Measurements from ENCODE around the gene MAOA.
"Not testable (repeated sequence)": the region's sequence is repeated elsewhere in the genome, so short reads cannot be mapped to it uniquely, and the experiment has no call there.

The MAOA gene

DNA sequence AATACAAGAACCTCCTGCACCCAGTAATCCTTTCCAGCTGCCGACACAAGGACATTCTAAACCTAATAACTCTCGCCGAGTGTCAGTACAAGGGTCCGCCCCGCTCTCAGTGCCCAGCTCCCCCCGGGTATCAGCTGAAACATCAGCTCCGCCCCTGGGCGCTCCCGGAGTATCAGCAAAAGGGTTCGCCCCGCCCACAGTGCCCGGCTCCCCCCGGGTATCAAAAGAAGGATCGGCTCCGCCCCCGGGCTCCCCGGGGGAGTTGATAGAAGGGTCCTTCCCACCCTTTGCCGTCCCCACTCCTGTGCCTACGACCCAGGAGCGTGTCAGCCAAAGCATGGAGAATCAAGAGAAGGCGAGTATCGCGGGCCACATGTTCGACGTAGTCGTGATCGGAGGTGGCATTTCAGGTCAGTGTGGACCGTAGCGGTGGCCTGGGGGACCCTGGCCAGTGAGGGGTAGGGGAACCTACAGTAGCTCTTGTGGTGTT is at the start of gene MAOA:
Gene MAOA (plus strand): TSS at position 295 of the 490 bp plus-strand sequence. CDS start 43 bp downstream, at position 338.
- DNase-seq (ENCODE audit: low read depth) = no peak

GRCh38 chrX:43612400-43612799 is 43.7 kb upstream of the MAOA start:
- no peak for DNase-seq (ENCODE audit: low read depth)

- DNase-seq (ENCODE audit: low read depth) = no peak
These were observed 40.4 kb upstream of the MAOA start for GRCh38 chrX:43615660-43616059.

GRCh38 chrX:43618366-43619205 is 37.5 kb upstream of the MAOA start:
- no peak for DNase-seq (ENCODE audit: low read depth)

DNA sequence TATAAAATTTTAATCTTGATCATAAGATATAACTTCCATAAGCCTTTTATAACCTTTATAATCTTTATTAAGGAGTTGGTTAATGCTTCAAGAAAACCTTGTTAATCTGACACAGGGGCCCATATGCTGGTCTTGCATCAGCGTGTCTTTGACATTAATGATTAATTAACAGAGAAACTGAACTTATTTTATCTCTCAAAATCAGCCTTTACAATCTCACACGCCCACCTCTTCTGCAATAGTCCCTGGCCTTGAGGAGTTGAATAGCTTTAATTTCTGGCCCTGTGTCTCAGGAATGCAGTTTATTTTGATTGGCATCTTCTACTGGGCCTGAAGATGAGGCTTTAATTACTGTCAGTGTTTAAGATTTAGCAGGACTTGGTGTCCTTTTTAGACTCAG is 36.2 kb upstream of the MAOA start:
- DNase-seq (ENCODE audit: low read depth) = not testable (repeated sequence)

- no peak for DNase-seq (ENCODE audit: low read depth)
These were observed 29.0 kb upstream of the MAOA start for GRCh38 chrX:43627147-43627546.

- no peak for DNase-seq (ENCODE audit: low read depth)
These were observed 28.4 kb upstream of the MAOA start for GRCh38 chrX:43627669-43628068.

DNA sequence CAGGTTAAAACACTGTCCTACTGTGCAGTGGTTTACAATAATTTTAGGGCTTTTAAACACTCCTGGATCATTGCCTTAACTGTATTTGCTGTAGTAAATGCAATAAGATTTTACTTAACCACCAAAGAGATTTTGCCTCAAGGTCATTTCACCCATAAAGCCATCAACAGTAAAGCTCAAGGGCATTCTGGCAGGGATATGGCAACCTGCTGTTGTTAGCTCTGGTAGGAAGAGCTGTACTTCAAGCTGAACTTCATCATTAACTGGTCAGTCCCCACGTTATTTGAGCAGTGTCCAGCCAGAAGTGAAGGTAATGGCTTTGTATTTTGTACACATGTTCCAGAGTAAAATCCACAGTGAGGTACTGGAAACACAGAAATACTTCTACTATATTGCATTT is 26.9 kb upstream of the MAOA start:
- DNase-seq (ENCODE audit: low read depth) = no peak

DNA sequence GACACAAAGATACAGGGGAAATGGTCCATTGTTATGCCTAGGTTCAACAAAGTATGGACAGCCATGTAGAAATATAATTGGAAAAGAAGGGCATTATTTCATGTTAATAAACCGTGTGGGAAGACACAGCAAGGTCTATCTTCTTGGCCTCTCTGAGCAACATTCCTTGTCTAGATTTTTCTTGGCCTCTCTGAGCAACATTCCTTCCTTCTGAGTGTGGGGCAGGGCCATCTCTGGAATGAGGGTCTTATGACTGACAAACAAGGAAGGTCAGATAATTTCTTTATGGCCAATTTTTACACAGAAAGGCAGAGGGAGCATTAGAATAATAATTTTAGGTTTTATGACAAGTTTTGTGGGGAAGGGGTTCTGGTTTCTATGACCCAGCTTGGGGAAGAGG is 24.3 kb upstream of the MAOA start:
- no peak for DNase-seq (ENCODE audit: low read depth)

GRCh38 chrX:43633081-43633480 is 23.0 kb upstream of the MAOA start:
- no peak for DNase-seq (ENCODE audit: low read depth)

DNA sequence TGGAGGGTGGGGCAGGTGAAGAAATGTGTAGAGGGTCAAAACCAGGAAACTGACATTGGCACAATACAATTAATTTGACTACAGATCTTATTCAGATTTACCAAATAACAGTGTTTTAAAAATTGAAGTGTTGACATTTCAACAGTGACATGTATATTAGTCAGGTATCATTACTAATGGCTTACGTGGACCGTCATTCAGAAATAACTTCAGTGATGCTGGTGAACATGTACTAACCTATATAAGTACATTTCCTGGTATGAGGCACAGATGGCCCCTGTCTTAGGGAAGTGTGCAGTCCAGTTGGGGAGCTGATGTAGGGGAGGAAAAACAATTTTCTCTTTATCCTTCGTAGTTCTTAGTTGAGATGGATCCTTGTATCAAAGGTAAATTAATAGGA is 22.3 kb upstream of the MAOA start:
- DNase-seq (ENCODE audit: low read depth) = no peak

- DNase-seq (ENCODE audit: low read depth) = no peak
These were observed 15.6 kb upstream of the MAOA start for GRCh38 chrX:43640482-43640881.

GRCh38 chrX:43641691-43642090 is 14.4 kb upstream of the MAOA start:
- DNase-seq (ENCODE audit: low read depth) = no peak

DNA sequence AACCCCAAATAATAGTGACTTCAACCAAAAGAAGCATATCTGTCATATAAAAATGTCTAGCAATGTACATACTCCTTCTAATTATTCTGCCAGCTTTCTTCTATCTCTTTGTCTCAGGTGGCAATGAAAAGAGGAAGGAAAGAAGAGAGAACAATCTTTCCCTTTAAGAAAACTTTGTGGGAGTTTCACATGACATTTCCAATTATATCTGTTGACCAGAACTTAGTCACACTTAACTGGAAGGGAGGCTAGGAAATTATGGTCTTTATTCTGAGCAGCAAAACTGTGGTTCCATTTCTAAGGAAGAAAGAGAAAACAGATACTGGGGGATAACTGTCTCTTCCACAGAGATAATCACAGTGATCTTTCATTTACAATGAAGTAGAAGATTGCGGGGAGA is 12.9 kb upstream of the MAOA start:
- DNase-seq (ENCODE audit: low read depth) = no peak

DNA sequence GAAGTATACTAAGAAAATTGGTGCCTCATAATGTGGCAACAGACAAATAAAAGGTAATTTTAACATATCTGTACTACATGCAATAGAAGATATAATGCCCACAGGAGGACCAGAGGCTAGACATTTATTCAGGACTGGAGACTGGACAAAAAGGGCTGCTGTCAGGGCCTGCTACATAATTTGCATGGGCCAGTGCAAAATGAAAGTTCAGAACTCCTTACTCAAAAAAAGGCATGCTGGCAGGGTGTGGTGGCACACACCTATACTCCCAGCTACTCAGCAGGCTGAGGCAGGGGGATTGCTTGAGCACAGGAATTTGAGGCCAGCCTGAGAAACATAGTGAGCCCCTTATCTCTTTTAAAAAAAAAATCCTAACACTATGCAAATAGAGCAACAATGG is 12.4 kb upstream of the MAOA start:
- no peak for DNase-seq (ENCODE audit: low read depth)

GRCh38 chrX:43644124-43644701 is 11.9 kb upstream of the MAOA start:
- DNase-seq (ENCODE audit: low read depth) = no peak

DNA sequence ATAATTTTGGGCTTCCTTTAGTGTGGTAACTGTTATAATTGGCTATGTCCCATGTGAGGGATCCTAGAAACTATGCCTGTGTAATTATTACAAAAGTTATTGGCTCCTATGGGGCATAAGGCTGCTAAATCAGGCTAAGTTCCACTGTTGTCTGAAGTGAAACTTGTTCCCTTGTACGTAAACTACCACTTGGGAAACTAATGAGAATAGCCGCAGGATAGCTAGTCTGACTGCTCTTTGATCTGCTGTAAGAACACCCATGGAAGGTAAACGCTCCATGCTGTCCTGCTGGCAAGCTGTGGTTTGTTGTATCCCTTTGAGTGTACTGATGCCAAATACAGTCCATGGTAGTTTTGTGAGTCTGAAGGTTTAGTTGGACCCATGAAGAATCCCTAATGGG is 9.3 kb upstream of the MAOA start:
- no peak for DNase-seq (ENCODE audit: low read depth)

- DNase-seq (ENCODE audit: low read depth) = peak; percentile 80
These were observed 1.5 kb upstream of the MAOA start for GRCh38 chrX:43654431-43655150.

- no peak for DNase-seq (ENCODE audit: low read depth)
These were observed 721 bp upstream of the MAOA start for GRCh38 chrX:43655151-43656004.

GRCh38 chrX:43657671-43658070 is 1.6 kb downstream of the MAOA start:
- DNase-seq (ENCODE audit: low read depth) = no peak

DNA sequence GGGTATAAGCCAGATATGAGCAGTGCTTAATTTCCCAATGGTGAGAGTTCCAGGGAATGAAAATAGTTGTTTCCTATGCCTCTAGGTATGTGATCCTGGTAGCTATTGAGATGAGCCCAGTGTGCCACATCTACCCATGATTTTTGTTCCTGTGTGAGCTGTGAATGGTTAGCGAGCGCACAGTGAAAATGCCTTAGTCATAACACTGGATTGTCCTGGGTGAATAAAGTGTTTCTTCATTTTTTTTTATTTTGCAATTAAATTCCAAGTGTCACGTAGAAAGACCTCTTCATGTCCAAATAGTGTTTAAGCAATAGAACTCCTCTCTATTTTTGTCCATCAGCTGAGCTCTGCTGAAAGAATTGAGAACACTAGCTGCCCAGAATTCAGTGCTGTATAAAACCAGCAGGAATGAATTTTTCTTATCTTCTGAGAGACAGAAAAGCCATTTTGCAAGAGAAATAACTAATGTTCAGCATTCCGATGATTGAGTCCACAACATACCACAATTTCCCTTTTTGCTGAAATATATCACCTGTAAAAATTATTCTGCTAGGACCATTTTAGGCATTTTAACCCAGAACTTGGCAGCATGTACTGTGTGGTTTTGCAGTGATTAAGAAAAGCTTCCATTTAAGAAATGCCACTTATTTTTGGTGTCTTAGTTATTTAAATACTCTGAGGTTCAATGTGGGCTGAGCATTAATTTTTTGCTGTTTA is 5.6 kb downstream of the MAOA start:
- DNase-seq (ENCODE audit: low read depth) = no peak

Measured in activated T-cell treated with anti-CD3 and anti-CD28 coated beads for 48 hours (primary cell).